Stimulated activated naive CD4-positive, alpha-beta T cell treated with Interleukin-2 at 50 U/mL for 16 hours (primary cell): ENCODE measurements around the gene KCNA10.

Experiments used
- DNase-seq: peaks from one replicate; lab custom pipeline; 2025; lab: John Stamatoyannopoulos, UW

The KCNA10 gene

GRCh38 chr1:110477445-110477957 is 41.5 kb downstream of the KCNA10 start:
- DNase-seq: no peak

DNA sequence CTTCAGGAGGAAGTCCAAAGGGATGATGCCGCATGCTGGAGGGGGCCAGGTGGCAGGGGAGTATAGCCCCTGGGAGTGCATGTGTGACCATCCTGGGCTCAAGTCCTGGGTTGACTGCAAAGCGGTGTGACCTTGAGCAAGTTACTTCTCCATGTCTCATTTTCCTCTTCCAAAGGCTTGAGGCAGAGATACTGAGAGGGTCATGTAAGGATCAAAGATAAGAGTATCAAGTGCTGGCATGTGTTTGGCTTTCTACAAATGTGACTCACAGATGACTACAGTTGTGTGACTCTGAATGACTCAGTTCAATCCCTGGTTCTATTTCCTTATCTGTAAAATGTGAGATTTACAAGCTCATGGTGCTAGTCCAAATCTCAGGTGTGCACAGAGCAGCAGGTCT is 41.9 kb downstream of the KCNA10 start:
- no peak for DNase-seq

- DNase-seq: no peak
These were observed 42.8 kb downstream of the KCNA10 start for GRCh38 chr1:110476028-110476765.

- DNase-seq: no peak
These were observed 43.5 kb downstream of the KCNA10 start for GRCh38 chr1:110475362-110476027.

- no peak for DNase-seq
These were observed 44.5 kb downstream of the KCNA10 start for GRCh38 chr1:110474444-110474843.

- DNase-seq: no peak
These were observed 46.4 kb downstream of the KCNA10 start for GRCh38 chr1:110472546-110472945.

DNA sequence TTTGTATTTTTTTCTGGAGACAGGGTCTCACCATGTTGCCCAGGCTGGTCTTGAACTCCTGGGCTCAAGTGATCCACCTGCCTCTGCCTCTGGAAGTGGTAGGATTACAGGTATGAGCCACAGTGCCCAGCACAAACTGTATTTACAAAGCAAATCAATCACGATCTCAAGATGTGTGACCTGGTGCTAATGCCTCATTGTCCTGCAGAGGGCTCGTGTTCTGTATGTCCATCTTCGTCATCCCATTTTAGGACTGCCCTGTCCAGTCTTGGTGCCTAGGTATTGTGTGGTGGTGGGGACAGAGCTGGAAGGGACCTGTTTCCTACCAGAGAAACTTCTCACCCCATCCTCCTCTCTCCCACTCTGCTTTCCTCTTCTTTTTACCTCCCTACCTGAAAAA is 47.8 kb downstream of the KCNA10 start:
- no peak for DNase-seq
